NCI-H2227 (cell line): ENCODE measurements around the gene GMEB1.
"Not testable (repeated sequence)": the region's sequence is repeated elsewhere in the genome, so short reads cannot be mapped to it uniquely, and the experiment has no call there.

Experiments
- DNase-seq: peaks from one replicate; lab custom pipeline; 2025; ENCODE audit not compliant: unreplicated experiment; lab: John Stamatoyannopoulos, UW

Gene GMEB1

DNA sequence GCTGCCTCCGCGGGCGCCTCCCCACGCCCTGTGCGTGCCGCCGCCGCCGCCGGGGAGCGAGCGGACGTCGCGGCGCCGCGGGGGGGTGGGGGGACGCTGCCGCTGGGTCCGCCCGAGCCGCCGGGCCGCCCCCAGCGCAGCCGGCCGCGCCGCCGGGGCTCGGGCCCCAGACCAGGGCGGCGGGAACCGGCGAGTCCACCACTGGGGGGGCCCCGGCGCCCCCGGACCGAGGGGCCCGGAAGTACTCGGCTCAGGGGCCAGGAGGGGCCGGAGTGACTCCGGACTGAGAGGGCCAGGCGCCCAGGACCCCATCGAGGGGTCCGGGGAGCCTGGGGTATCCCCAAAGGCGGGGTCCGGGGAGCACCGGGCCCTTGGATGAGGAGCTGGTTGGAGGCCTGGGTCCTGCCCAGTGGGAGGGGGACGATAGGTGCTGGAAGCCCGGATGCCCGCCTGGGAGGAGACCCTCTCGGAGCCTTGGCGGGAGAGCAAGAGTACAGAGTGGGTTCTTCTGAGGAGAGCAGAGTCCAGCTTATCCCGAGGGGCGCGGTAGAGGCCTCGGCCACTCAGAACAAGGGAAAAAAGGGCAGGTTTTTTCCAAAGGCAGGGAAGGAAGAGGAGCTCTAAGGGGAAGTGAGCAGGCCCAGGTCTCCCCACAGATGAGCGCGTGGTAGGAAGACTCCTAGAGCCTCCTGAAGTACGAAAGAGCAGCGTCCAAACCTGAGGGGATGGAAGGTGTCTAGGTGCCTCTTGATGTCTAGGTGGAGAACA lies 556 bp downstream of the GMEB1 start:
- peak; percentile 94 for DNase-seq

DNA sequence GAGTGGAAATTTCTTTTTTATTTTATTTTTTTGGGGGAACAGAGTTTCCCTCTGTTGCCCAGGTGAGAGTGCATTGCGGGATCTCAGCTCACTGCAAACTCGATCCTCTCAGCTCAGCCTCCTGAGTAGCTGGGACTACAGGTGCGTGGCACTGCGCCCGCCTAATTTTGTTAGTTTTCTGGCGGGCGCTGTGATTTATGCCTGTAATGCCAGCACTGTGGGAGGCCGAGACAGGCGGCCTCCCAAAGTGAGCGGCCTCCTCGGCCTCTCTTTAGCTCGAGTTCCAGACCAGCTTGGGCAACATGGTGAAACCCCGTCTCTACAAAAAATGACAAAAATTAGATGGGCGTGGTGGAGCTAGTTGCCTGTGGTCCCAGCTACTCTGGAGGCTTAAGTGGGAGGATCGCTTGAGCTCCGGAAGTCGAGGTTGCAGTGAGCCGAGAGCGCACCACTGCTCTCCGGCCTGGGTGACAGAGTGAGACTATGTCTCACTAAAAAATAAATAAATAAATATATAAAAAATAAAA lies 2.7 kb downstream of the GMEB1 start:
- DNase-seq = no peak

DNA sequence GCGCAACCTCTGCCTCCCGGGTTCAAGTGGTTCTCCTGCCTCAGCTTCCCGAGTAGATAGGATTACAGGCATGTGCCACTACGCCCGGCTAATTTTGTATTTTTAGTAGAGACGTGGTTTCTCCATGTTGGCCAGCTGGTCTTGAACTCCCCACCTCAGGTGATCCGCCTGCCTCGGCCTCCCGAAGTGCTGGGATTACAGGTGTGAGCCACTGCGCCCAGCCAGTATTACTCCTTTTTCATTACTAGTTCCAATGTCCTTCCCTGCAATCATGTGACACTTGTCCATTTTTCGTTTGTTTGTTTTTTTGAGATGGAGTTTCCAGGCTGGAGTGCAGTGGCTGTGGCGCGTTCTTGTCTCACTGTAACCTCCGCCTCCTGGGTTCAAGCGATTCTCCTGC lies 4.4 kb downstream of the GMEB1 start:
- DNase-seq = not testable (repeated sequence)

DNA sequence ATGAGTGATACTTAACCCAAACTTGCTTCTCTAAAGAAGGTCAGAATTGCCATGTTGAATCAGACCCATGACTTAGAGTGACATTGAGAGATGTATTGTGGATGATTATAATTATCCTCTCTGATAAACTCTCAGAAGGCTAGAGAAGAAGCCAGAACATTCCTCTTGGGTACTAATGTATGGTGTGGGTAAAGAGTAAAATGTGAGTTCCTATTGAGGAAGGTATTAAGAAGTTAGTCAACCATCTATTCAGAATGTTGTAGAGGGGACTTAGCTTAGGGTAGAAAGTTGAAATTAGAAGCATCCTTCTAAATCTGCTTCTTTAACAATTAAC lies 7.3 kb downstream of the GMEB1 start:
- DNase-seq = peak; percentile 77

DNA sequence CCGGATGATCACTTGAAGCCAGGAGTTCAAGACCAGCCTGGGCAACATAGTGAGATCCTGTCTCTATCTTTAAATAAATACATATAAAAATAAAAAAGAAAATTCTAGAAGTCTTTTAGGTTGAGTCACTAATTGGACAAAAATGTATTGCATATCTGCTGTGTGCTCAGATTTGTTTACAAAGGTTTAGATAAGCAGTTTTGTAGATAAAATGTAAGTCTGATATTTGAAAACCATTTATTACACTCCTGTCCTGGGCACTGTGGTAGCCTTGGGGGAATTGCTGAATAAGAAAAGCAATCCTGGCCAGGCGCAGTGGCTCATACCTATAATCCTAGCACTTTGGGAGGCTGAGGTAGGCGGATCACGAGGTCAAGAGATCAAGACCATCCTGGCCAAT lies 11.6 kb downstream of the GMEB1 start:
- no peak for DNase-seq

DNA sequence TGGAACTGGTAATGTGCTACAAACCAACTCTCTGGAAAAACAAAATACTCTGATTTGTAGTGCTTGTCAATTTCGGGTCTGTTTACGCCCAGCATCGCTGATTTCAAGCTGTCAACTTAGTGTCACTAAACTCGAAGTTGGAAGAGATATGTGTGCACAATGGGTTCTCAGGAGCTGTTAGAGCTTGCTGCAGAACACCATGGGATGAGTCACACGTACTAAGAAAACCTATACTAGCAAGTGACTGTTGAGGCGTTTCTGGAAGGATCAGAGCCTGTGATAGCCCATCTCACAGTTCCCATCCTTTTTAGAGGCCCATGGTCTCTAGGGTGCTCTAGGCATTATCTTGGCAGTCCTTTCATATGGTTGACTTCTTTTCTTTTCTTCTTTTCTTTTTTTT lies 14.3 kb downstream of the GMEB1 start:
- DNase-seq = no peak

DNA sequence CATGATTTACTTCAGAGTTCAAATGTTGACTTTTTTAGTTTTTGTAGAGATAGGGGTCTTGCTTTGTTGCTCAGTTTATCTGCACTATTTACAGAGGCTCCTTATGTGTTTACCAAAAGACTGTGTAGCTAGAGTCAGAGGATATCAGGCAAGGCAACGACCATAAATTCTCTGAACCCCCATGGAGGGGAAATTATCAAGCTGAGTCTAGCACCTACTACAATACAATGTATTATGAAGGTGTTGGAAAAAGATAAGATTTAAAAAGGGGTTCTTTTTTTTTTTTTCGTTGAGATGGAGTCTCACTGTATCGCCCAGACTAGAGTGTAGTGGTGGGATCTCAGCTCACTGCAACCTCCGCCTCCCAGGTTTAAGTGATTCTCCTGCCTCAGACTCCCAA lies 16.4 kb downstream of the GMEB1 start:
- no peak for DNase-seq

DNA sequence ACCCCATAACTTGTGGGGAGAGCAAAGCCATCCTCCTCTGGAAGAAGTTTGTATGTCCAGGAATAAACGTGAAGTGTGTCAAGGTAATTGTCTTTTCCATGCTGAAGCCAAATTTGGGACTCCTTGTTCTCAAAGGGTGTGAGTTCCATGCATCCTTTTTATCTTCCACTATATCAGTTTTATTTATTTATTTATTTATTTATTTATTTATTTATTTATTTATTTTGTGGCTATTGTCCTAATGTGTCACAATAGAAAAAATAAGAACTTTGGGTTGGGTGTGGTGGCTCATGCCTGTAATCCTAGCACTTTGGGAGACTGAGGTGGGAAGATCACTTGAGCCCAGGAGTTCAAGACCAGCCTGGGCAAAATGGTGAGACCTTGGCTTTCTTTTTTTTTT lies 23.0 kb downstream of the GMEB1 start:
- not testable (repeated sequence) for DNase-seq

DNA sequence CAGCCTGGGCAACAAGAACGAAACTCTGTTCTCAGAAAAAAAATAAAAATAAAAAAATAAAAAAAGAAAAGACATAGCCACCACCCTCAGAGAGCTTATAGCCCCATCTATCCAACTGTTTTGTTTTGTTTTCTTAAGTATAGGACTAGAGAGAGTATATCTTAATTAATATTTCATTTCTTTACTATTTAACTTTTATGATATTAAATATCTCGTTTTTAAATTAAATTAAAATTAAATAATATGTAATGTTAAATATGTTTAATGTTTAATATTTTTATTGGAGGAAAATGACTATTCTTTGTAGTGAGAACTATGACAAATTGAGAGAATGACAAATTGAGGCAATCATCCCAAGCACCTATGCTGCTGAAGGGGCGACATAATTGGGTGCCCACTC lies 35.0 kb downstream of the GMEB1 start:
- DNase-seq = no peak

DNA sequence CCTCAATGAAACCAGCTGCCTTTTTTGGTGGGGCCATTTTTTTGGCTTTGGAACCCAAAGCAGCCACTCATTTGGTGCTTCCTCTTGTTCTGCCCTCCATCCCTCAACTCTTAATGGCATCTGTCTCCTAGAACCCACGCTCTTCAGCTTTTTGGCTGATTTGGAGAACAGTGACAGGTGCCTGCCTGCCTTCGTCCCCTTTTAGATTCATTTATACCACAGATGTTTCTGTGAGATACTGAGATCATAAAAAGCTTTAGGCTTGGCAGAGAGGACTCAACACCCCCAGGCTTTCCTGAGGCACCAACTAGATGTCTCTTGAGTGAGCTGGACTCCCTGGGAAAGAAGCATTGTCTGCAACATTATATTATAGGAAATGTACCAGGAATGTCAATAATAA lies 47.8 kb downstream of the GMEB1 start:
- DNase-seq = no peak

DNA sequence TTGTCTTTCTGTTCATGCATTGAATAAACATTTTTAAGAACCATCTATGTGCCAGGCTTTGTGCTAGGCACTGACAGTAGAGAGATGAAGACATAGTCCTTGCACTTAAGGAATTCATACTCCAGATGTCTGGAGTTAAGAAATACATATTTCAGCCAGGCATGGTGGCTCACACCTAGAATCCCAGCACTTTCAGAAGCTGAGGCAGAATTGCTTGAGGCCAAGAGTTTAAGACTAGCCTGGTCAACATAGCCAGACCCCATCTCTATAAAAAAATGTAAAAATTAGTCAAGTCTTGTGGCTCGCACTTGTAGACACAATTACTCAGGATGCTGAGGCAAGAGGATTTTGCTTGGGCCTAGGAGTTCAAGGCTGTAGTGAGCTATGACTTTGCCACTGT lies 49.6 kb downstream of the GMEB1 start:
- no peak for DNase-seq

DNA sequence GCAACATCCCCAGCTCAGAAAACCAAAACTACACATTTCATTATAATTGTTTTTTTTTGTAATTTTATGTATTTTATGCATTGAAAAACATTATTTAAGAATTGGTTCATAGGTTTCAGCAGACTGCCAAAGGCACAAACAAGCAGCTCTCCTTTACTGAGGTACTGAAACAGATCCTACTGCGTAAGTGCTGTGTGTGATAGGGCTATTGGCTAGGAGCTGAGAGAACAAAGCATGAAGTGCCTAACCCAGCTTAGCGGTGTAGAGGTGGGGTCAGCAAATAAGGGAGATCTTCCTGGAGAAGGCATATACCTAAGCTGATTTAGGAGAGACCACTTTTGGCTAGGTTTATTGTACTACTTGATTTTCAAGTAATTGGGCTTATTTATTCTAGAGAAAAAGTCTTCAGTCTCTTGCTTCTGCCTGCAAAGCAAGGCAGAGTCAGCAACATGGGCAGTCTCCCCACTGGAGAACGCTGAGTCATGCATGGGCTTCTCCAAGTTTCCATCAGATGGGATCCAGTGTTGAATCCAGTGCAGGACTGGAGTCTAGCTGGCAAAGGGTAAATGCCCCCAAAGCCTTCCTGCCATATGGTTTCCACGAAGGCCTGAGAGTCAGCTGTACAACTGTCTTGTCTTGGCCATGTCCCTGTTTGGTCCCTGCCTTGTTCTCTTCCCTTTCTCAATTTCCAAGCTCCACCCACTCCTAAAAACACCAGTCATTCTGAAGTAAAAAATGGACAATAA lies 50.2 kb downstream of the GMEB1 start:
- no peak for DNase-seq

DNA sequence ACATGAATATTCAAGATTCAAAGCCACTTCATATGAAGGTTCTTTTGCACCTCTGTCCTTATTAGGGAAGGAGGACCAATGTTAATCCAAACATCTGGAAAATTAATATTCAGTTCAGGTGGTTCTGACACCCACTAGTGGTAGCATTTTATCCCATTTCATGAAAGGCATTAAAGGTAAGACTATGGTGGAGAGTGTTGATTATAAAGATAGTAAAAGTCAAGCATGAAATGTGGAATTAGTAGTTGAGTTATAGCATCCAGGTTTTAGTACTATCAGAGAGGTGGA lies 50.7 kb downstream of the GMEB1 start:
- DNase-seq = no peak

DNA sequence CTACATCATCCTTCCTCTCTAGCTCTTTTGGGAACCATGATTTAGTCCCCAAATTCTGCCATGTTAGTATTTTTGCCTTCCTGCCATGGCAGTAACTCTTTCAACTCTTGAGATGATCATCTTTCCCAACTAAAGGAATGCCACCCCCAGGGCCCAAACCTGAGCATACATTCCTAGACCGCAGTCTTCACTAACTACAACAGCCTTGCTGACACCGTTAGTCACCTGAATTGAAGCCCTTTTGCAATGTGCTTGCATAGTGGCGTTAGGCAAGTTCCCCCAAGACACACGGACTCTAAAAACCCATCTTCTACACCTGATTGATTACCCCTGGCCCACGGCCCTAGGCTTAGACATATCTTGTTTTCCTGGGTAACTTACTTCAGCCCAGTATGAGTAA lies 51.8 kb downstream of the GMEB1 start:
- DNase-seq = no peak

DNA sequence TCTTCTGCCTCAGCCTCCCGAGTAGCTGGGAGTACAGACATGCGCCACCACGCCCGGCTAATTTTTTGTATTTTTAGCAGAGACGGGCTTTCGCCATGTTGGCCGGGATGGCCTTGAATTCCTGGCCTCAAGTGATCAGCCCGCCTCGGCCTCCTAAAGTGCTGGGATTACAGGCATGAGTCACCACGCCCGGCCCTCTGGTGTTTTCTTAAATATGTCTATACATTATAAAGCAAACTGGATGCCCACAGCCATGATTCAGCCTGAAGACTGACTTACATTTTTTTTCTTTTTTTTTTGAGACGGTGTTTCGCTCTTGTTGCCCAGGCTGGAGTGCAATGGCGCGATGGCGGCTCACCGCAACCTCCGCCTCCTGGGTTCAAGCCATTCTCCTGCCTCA lies 53.3 kb downstream of the GMEB1 start:
- DNase-seq = not testable (repeated sequence)

DNA sequence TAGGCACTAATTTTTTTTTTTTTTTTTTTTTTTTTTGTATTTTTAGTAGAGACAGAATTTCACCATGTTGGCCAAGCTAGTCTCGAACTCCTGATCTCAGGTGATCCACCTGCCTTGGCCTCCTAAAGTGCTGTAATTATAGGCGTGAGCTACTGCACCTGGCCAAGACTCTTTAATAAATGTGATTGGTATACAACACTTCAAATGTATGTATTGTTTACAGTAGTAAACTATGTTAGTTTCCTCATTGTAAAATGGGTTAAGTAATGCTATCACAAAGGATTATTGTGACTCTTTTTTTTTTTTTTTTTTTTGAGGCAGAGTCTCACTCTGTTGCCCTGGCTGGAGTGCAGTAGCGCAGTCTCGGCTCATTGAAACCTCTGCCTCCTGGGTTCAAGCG lies 56.8 kb downstream of the GMEB1 start:
- not testable (repeated sequence) for DNase-seq

DNA sequence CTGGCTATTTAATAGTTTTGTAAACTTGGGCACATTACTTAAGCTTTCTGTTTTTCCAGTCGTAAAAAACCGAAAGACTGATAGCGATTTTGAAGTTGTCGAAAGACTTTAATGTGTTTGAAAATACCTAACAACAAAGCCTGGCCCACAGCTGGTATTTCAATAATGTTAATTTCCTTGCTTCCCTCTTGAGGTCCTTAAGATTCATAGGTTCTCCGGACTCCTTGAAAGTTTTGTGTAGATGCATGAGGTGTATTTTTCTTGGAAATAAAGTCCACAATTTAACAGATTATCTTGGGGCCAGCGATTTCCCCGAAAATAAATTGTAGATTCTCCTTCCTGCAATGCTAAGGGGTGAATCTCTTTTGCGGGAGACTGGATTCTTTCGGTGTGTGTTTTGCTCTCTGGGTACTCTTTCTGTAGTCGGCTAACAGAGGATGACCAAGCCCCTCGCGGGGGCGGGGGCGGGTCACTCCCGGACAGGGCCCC lies 67.4 kb downstream of the GMEB1 start:
- DNase-seq = no peak

DNA sequence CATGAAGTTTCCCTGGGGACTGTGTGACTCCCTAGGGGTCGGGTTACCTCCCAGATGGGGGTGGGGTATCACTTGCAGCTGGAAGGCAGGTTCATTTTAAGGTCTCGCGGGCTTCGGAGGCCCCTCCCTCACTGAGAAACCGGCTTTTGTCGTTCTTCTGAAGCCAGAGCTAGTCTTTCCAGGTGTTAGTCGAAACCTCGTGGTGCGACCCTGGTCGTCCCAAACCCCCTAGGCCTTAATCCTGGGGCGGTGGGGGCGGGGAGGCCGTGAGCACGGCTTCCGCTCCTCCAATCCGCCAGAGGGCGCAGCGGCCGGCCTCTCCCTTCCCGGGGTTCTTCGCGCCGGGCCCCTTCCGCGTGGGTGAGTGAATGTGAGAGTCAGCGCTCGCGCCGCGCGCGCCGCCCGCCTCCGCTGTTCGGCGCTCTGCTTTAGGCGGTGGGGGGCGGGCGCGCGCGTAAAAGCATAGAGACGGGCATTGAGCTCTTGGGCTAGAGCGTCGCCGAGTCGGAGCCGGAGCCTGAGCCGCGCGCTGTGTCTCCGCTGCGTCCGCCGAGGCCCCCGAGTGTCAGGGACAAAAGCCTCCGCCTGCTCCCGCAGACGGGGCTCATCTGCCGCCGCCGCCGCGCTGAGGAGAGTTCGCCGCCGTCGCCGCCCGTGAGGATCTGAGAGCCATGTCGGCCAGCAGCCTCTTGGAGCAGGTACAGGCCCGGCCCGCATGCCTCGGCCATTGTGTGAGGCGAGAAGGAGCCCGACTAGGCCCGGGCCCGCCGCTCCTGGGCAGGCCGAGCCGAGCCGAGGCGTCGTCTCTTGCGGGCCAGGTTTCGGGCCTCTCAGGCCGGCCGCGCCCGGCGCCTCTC lies 68.1 kb downstream of the GMEB1 start, which contains the start of gene YTHDF2:
Gene YTHDF2 (plus strand): TSS at position 491 of the 857 bp plus-strand sequence. CDS start 181 bp downstream, at position 672.
- peak; percentile 99 for DNase-seq

DNA sequence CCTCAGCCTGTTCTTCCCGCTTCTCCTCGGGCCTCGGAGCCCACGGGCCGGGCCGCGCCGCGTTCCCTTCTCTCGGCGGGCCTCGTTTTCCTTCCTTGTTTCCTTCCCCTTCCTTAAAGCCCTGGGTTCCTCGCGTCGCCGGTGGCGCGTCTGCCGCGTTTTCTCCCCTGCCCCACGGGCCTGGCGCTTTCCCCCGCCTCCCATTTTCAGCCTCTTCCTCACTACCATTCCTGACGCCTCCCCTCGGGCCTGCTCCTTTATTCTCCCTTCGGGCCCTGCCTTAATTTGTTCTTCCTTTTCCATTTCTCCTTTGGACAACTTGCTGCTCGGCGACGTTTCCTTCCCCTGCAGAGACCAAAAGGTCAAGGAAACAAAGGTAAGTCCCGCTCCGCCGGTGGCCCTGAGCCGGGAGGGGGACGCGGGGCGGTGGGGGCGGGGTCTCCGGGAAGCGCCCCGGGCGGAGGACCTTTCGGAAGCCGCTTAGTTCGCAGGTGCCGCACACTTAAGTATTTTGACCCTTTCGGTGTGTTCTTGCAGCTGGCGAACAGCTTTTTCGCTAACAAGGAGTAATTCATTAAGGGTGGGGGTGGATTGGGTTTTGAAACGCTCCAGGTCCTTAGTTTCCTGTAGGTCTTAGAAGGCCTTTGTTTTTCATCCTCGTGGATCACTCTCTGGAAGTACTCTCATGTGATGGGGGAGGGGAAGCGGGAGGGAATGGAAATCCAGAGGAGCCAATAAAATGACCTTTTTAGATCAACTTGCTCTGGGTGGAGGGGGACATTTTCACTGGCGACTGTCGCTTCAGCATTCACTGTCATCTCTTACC lies 68.9 kb downstream of the GMEB1 start:
- DNase-seq = peak; percentile 82

DNA sequence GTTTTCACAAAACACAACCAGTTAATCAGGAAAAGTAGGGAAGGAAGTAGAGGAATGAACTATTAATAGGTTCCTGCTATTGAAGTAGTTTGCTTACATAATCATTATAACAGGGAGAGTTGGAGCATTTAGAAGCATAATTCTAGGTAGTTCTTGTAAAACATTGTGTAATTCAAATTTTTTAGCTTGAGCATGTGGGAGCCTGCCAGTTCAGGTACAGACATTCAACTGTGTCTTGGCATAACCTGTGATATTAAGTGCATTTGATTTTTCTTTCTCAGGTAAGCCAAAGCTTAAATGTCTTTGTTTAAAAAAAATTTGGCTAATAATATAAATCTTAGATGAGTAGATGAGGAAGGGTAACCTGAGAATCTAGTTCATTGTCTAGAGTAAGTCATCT lies 71.5 kb downstream of the GMEB1 start:
- no peak for DNase-seq

DNA sequence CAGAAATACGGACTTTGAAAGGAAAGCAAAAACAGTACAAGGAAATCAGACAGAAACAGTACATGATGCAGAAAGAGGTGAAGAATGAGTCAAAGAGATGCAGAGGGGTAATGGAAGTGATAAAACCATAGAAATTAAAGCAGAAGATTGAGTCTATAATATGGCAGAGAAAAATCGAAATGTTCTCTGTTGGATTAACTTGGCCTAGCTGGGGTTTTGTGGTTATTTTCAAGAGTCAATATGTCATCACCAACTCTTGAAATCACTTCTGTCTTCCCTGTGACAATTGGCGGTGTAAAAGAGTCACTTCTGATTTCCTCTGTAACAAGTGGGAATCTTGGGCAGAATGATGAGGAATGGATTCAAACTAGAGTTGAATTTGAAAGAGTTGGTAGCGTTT lies 75.6 kb downstream of the GMEB1 start:
- no peak for DNase-seq
